Body of pancreas (tissue), 4 donors: Measurements from ENCODE around the gene TRMT61A. TPM values are rescaled to one million over a fixed set of nuclear protein-coding genes. Genes with fewer than 3 reads are reported as not detected.
"Not testable (repeated sequence)": the region's sequence is repeated elsewhere in the genome, so short reads cannot be mapped to it uniquely, and the experiment has no call there.

ENCODE experiments used
- ATAC-seq: fragments of 150-250 bp; one replicate; pipeline ENCODE4 v1.9.1; 2016
- DNase-seq, 4 donors: peaks; one replicate each; pipeline ENCODE4 v3.0.0-alpha.2; 2019
- H3K27ac ChIP-seq, 4 donors: fragments of 200-600 bp; sonication (generic); 1 replicate in 3 of 4; 2 replicates in 1 of 4; pipeline versions ENCODE4 v1.5.1 to v1.6.1; 2016 to 2019; ENCODE audit warnings: mild to moderate bottlenecking in 1 of 4, mixed read lengths in 1 of 4, moderate library complexity in 1 of 4
- H3K27me3 ChIP-seq, 2 donors: fragments of 200-600 bp; sonication (generic); one replicate each; pipeline ENCODE4 v1.6.0; 2016; ENCODE audit warnings: mild to moderate bottlenecking in 1 of 2
- H3K36me3 ChIP-seq, 2 donors: fragments of 200-600 bp; sonication (generic); replicated peaks in 1 of 2; 2 replicates each; pipeline ENCODE4 v1.5.1; 2016; ENCODE audit warnings: low read depth in 2 of 2; ENCODE audit not compliant: insufficient read depth in 1 of 2
- H3K4me1 ChIP-seq: fragments of 200-600 bp; sonication (generic); one replicate; pipeline ENCODE4 v1.6.0; 2016
- H3K4me3 ChIP-seq, 2 donors: fragments of 200-600 bp; sonication (generic); 1 replicate in 1 of 2; 2 replicates in 1 of 2; pipeline ENCODE4 v1.5.1; 2016 to 2019
- H3K9me3 ChIP-seq, 3 donors: fragments of 200-600 bp; sonication (generic); 1 replicate in 2 of 3; 2 replicates in 1 of 3; pipeline ENCODE4 v1.5.1; 2016
- CTCF ChIP-seq, 7 experiments: fragments of 450-650 bp in 4 of 7; fragments of 200-600 bp in 3 of 7; sonication (generic) in 3 of 7; IDR thresholded peaks; one replicate each; pipeline ENCODE4 v1.5.1; 2016 to 2019; ENCODE audit warnings: antibody characterized with exemption in 7 of 7
- POLR2A ChIP-seq, 3 donors: fragments of 450-650 bp; IDR thresholded peaks; one replicate each; pipeline ENCODE4 v1.6.1; 2016; ENCODE audit warnings: antibody characterized with exemption in 3 of 3, mild to moderate bottlenecking in 2 of 3
- WGBS, 2 donors: methylation state at CpG; one replicate each; pipeline ENCODE4 v1.1.5; 2017; 5-methylcytosine and 5-hydroxymethylcytosine counted together
- intact Hi-C: fragments of 100-400 bp; cut with DNase I; formaldehyde crosslinking; loops from one replicate; pipeline ENCODE4 v1.15.1; 2023
- total RNA-seq, 2 donors: library from RNA; depleted of rRNA; stranded (reverse); fragments of >200 nt; gene quantifications; one replicate each; pipeline ENCODE4 v1.1.0, GENCODE V29; 2016

Gene TRMT61A
- total RNA-seq, 2 donors from 2014 or later = 7.9 to 10.4 TPM

GRCh38 chr14:103510724-103511693 lies 18.0 kb upstream of the TRMT61A start:
- no peak overlapping the region for H3K27ac ChIP-seq
- DNase-seq = no peak
- H3K9me3 ChIP-seq = no peaks in the 10 kb centered on the region
- peaks cover 14% of the 10 kb centered on the region for H3K4me1 ChIP-seq
- no peak for ATAC-seq
- 91 to 95% methylated on average over 24 to 26 of the region's 26 CpGs for WGBS, 2 donors
- TF ChIP-seq CTCF (IDR thresholded peaks at IDR 0.05) = no peak
- no peak for TF ChIP-seq POLR2A (IDR thresholded peaks at IDR 0.05)
- H3K4me3 ChIP-seq = no peak overlapping the region
- peaks cover 0 to 2% of the 10 kb centered on the region in 2 donors for H3K36me3 ChIP-seq
- intact Hi-C loops = no loop called here
- H3K27me3 ChIP-seq = no peaks in the 10 kb centered on the region

DNA sequence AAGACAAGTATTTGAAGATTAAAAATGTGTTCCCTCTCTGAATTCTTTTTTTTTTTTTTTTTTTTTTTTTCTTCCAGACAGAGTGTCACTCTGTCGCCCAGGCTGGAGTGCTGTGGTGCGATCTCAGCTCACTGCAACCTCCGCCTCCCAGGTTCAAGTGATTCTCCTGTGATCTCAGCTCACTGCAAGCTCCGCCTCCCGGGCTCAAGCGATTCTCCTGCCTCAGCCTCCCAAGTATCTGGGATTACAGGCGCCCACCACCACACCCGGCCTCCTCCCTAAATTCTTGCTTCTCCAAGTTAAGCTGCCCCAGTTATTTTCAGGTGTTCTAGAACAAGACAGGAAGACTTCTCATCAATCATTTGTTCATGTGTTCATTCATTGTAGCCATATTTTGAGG lies 16.8 kb upstream of the TRMT61A start:
- peaks cover 14% of the 10 kb centered on the region for H3K4me1 ChIP-seq
- H3K4me3 ChIP-seq, H3K36me3 ChIP-seq, intact Hi-C loops, ATAC-seq, H3K27me3 ChIP-seq, H3K9me3 ChIP-seq, DNase-seq: not testable (repeated sequence)
- peak overlapping the region; percentile 33 to 70 (median 66) for H3K27ac ChIP-seq
- WGBS, 2 donors = 92 to 96% methylated on average over 8 of the region's 8 CpGs

DNA sequence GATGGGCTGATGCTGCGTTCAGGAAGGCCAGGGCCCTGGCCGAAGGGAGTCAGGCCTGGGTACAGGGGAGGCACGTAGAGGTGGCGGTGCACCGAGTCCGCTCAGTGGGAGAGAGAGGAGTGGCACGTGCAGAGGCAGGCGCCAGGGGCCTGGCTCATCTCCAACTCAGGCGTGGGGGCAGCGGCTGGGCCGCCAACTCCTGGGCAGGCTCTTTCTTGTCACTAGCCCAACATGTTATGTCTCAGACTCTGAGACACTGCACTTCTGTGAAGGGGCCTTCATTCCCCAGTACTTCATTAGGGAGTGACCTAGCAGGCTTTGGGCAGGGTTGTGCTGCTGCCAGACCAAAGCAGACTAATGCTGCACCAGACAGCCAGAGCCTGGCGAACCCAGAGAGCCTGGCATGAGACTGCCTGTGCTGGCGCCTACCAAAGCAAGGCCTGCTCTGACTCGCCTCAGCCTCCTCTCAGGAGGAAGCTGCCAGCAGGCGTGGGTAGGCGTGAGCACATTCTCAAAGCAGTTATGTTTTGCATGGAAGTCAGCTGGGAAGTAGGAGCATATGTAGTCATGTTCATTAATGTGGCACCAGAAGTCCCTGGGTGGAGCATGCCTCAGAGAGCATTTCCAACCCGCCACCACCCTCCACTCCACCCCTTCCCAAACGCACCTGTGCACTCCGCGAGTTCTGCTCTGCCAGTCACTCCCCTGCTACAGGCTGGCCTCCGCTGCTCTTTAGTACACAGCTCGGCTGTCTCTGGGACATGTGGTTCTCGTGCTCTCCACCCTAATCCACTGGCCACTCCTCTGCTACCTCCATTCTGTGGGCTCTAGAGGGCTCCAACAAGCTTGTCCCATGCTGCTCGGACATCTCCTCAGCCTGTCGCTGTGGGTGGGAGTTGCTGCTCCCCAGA lies 16.0 kb upstream of the TRMT61A start:
- WGBS, 2 donors = 48 to 58% methylated on average over 13 to 22 of the region's 25 CpGs
- Histone ChIP-seq H3K9me3 (no peaks in the 10 kb centered on the region), H3K4me1 (peaks cover 14% of the 10 kb centered on the region), H3K27me3 (no peaks in the 10 kb centered on the region), H3K36me3 (peaks cover 0 to 2% of the 10 kb centered on the region in 2 donors), H3K27ac (peak overlapping the region; percentile 33 to 70 (median 66)), H3K4me3 (no peak overlapping the region)
- DNase-seq (peak in 3 of 4 donors; percentile 60 to 68 (median 65)), ATAC-seq (peak; percentile 64)
- intact Hi-C loops = no loop called here
- TF ChIP-seq POLR2A (IDR thresholded peaks at IDR 0.05) (peak in 1 of 3 donors; percentile 7), CTCF (IDR thresholded peaks at IDR 0.05) (no peak)

DNA sequence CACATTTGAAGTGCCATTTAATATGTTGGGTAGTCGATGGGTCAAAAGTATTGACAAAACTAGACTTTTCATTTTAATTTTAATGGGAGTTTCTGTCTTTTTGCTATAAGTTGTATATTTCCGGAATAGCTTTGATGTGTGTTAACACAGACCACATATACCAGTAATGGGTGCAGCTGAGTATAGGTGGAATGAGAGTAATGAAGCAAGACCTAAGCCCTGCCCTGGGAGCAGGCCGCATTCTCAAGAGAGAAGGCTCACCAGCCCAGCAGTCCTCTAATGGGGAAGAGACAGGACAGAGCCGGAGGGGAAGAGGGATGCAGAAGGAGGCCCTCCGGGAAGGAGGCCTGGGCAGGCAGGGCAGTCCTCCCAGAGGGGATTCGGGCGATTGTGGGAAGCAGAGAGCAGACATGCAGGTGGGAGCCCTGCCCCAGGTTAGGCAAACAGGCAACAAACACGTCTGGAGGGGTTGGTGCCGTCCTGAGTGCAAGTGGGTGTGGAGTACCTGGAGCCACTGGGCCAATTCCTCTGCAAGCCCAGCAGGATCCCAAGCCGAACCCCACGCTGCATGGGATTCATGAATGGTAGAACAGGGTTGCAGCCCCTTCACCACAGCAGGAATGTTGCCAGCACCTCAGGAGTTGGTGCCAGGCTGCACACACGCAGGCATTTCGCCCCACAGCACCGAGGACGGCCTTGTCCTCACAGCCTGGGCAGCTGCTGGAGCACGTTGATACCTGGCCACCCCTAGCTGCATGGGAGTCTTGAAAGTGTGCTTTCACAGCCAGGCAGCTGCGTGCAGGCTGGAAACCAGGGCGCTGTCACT lies 14.2 kb upstream of the TRMT61A start:
- Histone ChIP-seq H3K27me3 (no peaks in the 10 kb centered on the region), H3K9me3 (no peaks in the 10 kb centered on the region), H3K27ac (no peak overlapping the region), H3K4me1 (peaks cover 32% of the 10 kb centered on the region), H3K36me3 (peaks cover 0 to 2% of the 10 kb centered on the region in 2 donors), H3K4me3 (no peak overlapping the region)
- no peak for ATAC-seq
- peak in 1 of 4 donors; percentile 11 for DNase-seq
- intact Hi-C loops = loop anchor here (5.0 kb wide), 1 partner anchor 37 kb away; no protein-coding TSS in a partner anchor
- 78 to 81% methylated on average over 12 to 18 of the region's 18 CpGs for WGBS, 2 donors
- TF ChIP-seq CTCF (IDR thresholded peaks at IDR 0.05) (no peak), POLR2A (IDR thresholded peaks at IDR 0.05) (no peak)
